GOT3 (cell line): ENCODE measurements around the gene GULP1.

ENCODE experiments used
- DNase-seq: peaks from one replicate; lab custom pipeline; 2025; ENCODE audit warnings: mixed read lengths; lab: John Stamatoyannopoulos, UW

Gene GULP1

GRCh38 chr2:188367164-188367563, 75.5 kb downstream of the GULP1 start:
- no peak for DNase-seq

- no peak for DNase-seq
Measured at GRCh38 chr2:188369365-188369764, 77.7 kb downstream of the GULP1 start.

GRCh38 chr2:188378371-188378950, 86.8 kb downstream of the GULP1 start:
- no peak for DNase-seq

- DNase-seq = no peak
Measured at GRCh38 chr2:188379748-188380147, 88.1 kb downstream of the GULP1 start.

- DNase-seq = no peak
Measured at GRCh38 chr2:188380280-188380679, 88.6 kb downstream of the GULP1 start.

- no peak for DNase-seq
Measured at GRCh38 chr2:188381614-188382013, 89.9 kb downstream of the GULP1 start.

- no peak for DNase-seq
Measured at GRCh38 chr2:188382107-188382506, 90.4 kb downstream of the GULP1 start.

GRCh38 chr2:188383158-188383557, 91.5 kb downstream of the GULP1 start:
- DNase-seq = no peak

GRCh38 chr2:188385857-188386256, 94.2 kb downstream of the GULP1 start:
- no peak for DNase-seq

GRCh38 chr2:188388831-188389230, 97.2 kb downstream of the GULP1 start:
- no peak for DNase-seq

- DNase-seq = no peak
Measured at GRCh38 chr2:188391354-188391753, 99.7 kb downstream of the GULP1 start.

- no peak for DNase-seq
Measured at GRCh38 chr2:188394931-188395472, 103.3 kb downstream of the GULP1 start.

- DNase-seq = no peak
Measured at GRCh38 chr2:188395903-188396689, 104.4 kb downstream of the GULP1 start.

GRCh38 chr2:188399159-188399558, 107.5 kb downstream of the GULP1 start:
- DNase-seq = no peak

- no peak for DNase-seq
Measured at GRCh38 chr2:188403676-188404075, 112.0 kb downstream of the GULP1 start.

- DNase-seq = no peak
Measured at GRCh38 chr2:188404341-188405004, 112.8 kb downstream of the GULP1 start.

GRCh38 chr2:188406414-188406813, 114.7 kb downstream of the GULP1 start:
- no peak for DNase-seq

- DNase-seq = no peak
Measured at GRCh38 chr2:188410504-188411235, 119.0 kb downstream of the GULP1 start.

- DNase-seq = no peak
Measured at GRCh38 chr2:188412190-188412589, 120.5 kb downstream of the GULP1 start.

GRCh38 chr2:188414411-188414810, 122.7 kb downstream of the GULP1 start:
- DNase-seq = no peak

- DNase-seq = no peak
Measured at GRCh38 chr2:188414869-188415753, 123.4 kb downstream of the GULP1 start.
